ENCODE measurements around the gene CDK5RAP1.

Gene CDK5RAP1

GRCh38 chr20:33348136-33348937 is 53.0 kb downstream of the CDK5RAP1 start:
- TF ChIP-seq CTCF (conservative IDR thresholded peaks at IDR 0.05; ENCODE audit: low read depth) = no peak
- DNase-seq (ENCODE audit: low spot score) = no peak
- ChIA-PET POLR2A (ENCODE audit: low non-redundant PET) (interaction anchor here (0.6 kb wide), 1 partner anchor 168 kb away, joined by 3 read pairs; no protein-coding TSS in a partner anchor), CTCF (interaction anchor here (0.6 to 0.8 kb wide), 2 partner anchors 52 to 320 kb away, joined by 3 to 7 read pairs; no protein-coding TSS in a partner anchor)
- no peak overlapping the region for H3K27ac ChIP-seq

- CTCF ChIA-PET = interaction anchor here (0.6 kb wide), 1 partner anchor 825 kb away, joined by 3 read pairs; no protein-coding TSS in a partner anchor
- TF ChIP-seq CTCF (conservative IDR thresholded peaks at IDR 0.05; ENCODE audit: low read depth) = no peak
- no peak for DNase-seq (ENCODE audit: low spot score)
- POLR2A ChIA-PET (ENCODE audit: low non-redundant PET) = interaction anchor here (0.5 kb wide), 1 partner anchor 10 kb away, joined by 3 read pairs; no protein-coding TSS in a partner anchor
- H3K27ac ChIP-seq = no peak overlapping the region
Observed at GRCh38 chr20:33345342-33345741, 56.0 kb downstream of the CDK5RAP1 start.

GRCh38 chr20:33343521-33343920 is 57.8 kb downstream of the CDK5RAP1 start:
- no peak for DNase-seq (ENCODE audit: low spot score)
- POLR2A ChIA-PET (ENCODE audit: low non-redundant PET) = no interaction called here
- CTCF ChIA-PET = no interaction called here
- H3K27ac ChIP-seq = no peak overlapping the region
- no peak for TF ChIP-seq CTCF (conservative IDR thresholded peaks at IDR 0.05; ENCODE audit: low read depth)

- TF ChIP-seq CTCF (conservative IDR thresholded peaks at IDR 0.05; ENCODE audit: low read depth) = no peak
- no peak overlapping the region for H3K27ac ChIP-seq
- POLR2A ChIA-PET (ENCODE audit: low non-redundant PET) = no interaction called here
- no peak for DNase-seq (ENCODE audit: low spot score)
- CTCF ChIA-PET = no interaction called here
Observed at GRCh38 chr20:33339515-33340058, 61.7 kb downstream of the CDK5RAP1 start.

GRCh38 chr20:33338467-33339258 is 62.7 kb downstream of the CDK5RAP1 start:
- DNase-seq (ENCODE audit: low spot score) = no peak
- no peak overlapping the region for H3K27ac ChIP-seq
- ChIA-PET CTCF (no interaction called here), POLR2A (ENCODE audit: low non-redundant PET) (no interaction called here)
- TF ChIP-seq CTCF (conservative IDR thresholded peaks at IDR 0.05; ENCODE audit: low read depth) = no peak

- ChIA-PET CTCF (no interaction called here), POLR2A (ENCODE audit: low non-redundant PET) (no interaction called here)
- no peak overlapping the region for H3K27ac ChIP-seq
- no peak for TF ChIP-seq CTCF (conservative IDR thresholded peaks at IDR 0.05; ENCODE audit: low read depth)
- DNase-seq (ENCODE audit: low spot score) = no peak
Observed at GRCh38 chr20:33337531-33338165, 63.7 kb downstream of the CDK5RAP1 start.
